Stimulated activated naive CD8-positive, alpha-beta T cell treated with anti-CD3 and anti-CD28 coated beads, Interleukin-15, Interleukin-2, amounts not matched to agents 100 U/mL and 50 U/mL, for 24 hours (primary cell): Measurements from ENCODE around the gene HOXD11.

ENCODE experiments used
- ATAC-seq: fragments of 150-1000 bp; cut with Tn5 transposase; one replicate; pipeline ENCODE4 v1.10.0; 2021
- DNase-seq: peaks from one replicate; pipeline ENCODE4 v3.0.0; 2021

HOXD11 gene

DNA sequence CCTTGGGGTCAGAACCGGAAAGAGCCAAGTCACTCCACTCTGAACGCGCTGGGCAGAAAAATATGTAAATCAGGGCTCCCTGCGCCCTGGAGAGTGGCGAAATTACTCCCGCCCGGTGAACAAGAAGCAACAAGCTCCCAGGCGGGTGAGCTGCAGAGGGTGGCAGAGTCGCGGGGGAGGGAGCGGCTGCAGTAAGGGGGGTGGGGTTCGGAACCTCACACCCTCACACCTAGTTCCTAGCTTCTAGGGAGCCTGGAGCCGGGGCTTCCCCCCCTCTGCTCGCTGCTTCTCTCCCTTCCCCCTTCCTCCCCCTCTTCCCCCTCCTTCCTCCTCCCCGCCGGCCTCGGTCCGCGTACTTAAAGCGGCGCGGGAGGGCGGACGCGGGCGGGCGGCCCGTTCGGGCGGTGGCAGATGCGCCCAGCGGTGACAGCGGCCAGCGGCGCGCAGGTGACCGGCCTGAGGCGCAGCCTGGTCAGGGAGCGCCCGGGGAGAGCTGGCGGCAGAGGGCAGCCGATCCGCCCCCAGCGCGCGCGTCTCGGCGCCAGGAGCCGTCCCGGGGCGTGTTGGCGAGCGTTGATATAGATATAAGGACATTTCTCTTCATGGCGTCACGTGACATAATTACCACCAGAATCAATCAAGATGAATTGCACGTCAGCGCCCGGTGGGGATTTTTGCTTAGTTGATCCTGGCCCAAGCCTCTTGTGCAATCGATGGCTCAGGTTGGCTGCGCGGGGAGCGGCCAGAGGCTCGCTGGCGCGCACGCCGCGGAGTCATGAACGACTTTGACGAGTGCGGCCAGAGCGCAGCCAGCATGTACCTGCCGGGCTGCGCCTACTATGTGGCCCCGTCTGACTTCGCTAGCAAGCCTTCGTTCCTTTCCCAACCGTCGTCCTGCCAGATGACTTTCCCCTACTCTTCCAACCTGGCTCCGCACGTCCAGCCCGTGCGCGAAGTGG is at the start of gene HOXD11:
Gene HOXD11 (plus strand): TSS at position 700 of the 959 bp plus-strand sequence. CDS start 76 bp downstream, at position 776.
- DNase-seq (no peak), ATAC-seq (peak; percentile 27)

DNA sequence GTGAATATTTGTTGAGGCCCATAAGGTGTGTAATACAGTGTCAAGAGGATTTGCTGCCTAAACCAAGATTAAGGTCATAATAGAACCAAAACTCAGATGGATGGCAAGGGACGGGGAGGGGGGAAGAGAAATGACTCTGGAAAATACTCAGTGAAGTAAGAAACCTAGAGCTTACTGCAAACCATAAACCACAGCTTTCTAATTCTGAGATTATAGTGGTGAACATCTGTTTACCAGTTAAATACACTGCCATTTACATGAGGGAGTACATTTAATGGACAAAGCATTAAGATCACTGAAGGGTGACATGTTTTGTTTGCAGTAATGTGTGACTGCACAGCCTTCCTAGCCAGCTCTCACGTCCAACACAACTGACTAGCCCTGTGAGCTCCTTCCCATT is 43.1 kb upstream of the HOXD11 start:
- DNase-seq (no peak), ATAC-seq (no peak)

DNA sequence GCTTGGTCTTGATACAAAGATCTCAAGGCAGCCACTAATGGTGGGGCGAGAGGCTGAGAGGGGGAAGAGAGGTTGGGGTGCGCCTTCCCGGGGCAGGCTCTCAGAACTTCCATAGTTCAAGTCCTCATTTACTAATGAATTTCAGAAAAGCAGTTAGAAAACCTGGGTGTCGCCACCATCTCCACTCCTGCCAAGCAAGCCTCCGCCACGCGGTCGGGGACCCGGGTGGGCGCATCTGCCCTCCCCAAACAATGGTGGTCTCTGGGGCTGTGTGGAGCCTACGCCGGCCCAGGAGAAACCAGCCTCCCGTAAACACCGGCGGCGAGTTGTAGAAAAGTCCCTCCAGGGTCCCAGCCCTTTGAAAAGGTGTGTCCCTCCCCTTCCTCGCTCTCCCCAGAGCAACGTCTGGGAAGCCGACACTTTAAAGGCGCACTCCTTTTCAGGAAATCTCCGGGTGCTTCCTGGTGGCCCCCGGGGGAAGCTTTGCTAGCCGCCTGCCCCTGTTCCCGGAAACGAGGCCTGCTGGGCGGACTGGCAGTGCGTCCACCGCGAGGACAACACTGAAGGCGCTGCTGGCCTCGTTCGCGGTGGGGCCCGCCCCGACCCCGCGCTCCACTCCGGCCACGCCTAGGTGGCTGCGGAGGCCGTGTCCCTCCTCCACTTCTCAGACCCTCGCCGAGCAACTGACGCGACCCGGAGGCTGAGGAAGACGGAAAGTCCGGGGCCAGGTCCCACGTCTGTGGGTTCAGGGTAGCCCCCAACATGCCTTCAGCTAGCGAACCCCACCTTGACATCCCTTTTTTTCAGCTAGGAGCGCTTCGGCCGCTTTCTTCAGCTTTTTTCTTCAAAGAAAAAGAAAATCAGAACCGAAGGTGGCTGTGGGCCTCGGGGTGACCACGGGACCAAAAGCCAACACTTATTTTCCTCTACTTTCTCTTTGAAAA is 40.2 kb upstream of the HOXD11 start:
- DNase-seq = no peak
- no peak for ATAC-seq

DNA sequence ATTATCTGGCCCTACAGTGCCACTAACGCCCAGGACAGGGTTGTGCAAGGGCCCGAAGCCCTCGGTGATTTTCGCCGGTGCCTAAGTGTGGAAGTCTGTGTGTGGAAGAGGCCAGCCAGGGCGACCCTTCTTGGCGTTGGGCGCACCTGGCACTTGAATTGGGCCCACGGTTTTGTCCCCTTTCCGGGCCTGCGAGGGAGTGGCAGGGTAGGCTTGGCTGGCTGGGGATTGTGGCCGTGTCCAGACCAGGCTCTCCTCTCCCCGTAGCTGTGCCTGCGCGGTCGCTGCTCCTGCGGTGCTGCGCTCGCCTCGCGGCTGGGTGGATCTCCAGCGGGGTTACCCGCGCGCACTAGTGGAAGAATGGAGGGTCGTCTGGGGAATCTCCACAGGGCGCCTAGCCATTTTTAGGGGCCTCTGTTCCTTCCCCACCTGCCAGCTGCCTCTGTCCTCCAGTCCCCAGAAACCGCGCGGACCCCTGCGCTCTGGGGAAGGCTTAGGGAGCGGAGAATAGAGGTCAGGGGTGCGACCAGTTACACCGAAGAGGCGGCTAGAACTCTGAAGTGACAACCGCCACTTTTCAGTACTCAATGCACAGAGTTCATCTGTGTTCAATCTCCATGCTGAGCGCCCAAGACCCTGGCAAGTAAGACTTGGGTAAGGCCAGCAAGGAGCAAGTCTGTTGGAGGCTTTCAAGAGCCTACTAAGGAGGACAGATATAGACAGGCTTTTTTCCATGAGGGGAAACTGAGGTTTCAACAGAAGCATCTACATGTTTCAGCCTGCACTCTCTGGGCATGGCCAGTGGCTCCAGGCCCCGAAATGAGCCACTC is 39.3 kb upstream of the HOXD11 start:
- no peak for ATAC-seq
- DNase-seq = no peak

DNA sequence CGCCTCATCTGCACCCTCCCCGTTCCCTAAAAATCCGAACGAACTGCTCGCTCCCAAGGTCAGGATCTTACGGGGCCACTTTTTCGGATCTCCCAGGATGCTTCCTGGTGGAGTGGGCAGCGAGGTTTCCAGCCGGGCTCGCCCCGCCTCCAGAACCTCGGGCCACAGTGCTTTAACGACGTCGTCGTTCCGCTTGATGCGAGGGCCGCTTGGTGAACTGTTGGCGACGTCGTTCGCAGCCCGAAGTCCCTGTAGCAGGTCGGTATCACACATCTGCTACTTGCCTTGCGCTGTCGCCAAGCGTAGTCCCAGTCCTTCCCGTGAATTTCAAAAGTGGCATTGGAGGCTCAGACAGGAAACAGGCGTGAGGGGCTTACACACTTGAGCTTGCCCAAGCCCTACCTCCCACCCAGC is 38.7 kb upstream of the HOXD11 start:
- no peak for DNase-seq
- no peak for ATAC-seq

DNA sequence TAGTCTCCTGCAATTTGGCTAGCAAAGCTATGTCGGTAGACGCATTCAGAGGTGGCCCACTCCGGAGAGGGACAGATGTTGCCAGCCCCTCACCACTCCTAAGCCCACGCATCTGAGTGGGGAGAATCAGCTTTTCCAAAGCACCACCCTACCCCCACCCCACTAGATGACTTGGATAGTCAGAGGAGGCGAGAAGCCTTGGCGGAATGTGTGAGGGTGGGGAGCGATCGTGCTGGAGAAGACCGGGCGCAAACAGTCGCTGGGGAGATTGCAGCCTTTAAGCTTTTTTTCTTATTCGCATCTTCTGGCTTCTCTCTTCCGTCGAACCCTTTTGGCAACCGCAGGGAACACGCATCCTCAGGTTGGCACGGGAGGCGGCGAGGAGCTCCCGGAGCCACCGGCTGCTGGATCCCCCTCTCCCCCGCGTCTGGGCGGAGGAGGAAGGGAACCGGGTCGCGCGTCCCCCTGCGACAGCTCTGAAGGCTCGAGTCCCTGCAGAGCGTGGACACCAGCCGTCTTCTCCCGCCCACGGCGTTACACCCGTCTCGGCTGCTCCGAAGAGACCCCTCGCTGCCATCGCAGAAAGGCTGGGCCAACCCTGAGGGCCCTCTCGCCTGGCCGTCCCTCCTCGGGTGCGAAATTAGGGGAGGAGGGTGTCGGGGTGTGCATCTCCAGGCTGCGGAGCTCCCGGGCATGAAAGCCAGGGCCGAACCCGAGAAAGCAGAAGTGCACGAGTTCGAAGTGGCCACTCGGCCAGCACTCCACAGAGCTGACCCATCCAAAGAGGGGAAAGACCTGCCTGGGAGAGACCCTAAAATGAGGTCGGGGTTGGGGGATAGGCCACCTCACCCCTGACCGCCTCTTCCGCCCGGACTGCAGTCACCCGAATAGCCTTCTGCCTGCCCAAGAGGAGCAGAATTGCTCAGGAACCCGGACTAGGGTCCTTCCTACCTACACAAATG is 35.5 kb upstream of the HOXD11 start:
- ATAC-seq (no peak), DNase-seq (no peak)

DNA sequence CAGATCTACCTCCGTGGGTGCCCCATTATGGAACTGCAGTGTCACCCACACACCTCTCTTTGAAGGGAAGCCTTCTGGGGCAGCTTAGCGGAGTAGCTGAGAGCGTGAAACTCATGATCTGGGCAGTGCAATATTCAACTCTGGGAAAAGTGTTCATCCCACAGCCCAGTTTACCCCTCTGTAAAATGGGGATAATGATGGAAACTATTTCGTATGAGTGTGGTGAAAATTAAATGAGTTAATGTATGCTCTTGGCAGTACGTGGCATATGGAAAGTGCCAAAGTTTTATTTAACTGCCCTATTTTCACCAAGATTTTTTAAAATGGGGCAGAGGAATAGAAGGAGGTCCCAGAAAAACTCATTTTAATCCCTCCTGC is 34.8 kb upstream of the HOXD11 start:
- no peak for ATAC-seq
- DNase-seq = no peak

DNA sequence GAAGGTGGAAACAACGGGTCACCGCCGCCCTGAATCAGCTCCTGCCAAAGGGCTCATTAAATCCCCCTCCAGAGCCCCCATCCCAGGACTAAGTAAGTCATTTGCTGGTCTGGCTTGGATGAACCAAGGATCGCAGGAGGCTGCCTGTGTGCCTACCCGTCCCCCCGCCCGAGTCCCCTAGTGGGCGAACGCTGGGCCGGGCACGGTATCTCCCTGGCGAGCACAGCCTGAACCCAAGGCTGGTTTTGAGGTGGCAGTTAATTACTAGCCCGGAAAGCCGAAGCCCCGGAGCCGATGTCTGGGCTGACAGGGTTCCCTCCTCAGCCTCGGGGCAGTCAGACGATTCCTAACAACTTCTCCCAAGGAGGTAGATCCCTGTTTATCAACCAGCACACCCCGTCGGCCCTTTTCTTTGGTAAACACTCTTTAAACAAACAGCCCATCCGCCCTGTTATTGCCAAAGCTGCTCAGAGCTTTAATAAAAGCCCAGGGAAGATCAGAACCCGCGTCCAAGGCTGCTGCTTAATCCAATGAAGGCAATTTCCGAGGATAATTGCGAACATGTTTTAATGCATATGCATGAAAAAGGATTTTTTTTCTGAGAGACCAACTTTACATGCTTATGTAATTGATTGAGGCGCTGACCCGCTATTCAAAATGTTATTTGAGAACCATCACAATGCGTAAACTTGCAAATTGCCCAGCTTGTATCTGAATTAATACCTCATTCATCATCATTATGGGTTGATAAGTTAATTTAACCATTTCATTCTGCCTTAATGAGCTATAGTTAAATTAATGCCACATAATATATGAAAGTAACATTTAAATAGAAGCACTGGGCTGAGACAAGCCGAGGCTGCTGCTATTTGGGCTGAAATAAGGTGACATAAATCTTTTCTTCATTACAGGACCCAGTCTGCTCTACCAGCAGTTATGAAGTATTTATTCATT is 33.9 kb upstream of the HOXD11 start:
- ATAC-seq (no peak), DNase-seq (no peak)

DNA sequence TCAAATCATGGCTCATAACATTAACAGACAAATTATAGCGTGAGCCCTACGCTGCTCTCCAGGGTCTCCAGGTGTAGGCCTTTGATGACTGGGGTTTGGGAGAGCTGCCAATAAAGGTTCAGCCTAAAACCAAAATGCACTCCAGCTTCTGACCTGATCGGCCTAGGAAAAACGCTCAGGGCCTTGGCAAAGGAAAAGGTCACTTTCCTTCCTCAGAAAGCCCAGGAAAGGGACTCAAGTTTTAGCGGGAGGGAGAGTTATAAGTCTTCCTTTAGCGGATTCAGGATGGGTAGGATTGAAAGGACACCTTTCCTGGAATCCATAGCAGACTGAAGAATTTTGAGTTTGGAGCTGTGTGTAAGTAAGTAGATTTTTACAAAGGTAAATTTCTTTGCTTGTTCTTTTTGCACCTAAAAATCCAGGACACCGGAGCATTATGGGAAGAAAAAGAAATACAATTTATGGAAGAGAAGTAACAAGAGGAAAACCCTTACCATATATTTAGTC is 32.1 kb upstream of the HOXD11 start:
- no peak for DNase-seq
- no peak for ATAC-seq

DNA sequence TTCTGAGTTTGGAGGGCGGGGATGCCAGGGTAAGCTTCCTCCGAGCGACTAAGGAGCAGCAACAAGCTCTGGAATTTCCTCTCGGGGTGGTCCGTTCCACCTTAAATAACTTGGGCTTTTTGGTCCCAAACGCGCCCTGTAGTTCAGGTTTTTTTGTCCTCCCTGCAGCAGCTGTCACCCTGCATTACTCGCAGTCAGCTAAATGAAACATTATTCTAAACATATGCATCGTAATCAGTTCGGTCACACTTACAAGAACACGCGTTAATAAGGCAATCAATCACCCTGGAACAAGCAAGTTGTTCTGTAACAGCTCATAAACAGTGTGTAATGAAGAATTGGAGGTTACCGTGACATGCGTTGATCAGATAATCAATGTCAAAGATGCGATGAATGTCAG is 31.6 kb upstream of the HOXD11 start:
- DNase-seq (no peak), ATAC-seq (no peak)

DNA sequence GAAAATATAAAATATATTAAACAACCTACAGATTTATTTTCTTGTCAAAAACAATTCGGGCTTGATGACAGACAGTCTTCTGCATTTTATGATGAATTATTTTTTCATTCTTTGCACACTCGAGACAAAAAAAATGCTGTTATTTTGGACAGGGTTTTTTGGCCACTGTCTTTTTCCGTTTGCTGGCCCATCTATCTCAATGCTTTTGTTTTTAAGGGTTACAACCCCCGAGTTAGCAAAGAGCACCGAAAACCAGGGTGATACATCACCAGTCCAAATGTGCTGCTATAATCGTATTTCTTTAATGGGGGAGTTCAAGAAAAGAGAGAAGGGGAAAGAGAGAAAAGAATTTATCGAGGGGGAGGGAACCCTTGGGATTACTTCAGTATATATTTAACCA is 31.0 kb upstream of the HOXD11 start:
- no peak for ATAC-seq
- DNase-seq = no peak

DNA sequence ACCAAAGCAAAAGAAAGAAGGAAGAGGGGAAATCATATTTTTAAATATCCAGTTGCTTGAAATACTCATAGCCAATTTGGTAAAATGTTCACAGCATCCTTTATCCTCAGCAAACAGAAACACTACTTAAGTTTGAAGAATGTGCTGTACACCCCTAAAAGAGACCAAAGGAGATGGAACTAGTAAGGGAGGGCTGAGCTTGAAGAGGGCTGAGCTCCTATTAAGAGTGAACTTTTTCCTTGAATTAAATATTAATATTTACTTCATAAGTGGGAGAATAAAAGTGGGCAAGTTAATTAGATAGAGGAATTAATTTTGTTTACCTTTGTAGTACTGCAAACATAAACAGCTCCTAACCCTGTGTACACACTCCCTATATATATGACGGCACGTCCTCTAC is 30.3 kb upstream of the HOXD11 start:
- ATAC-seq (no peak), DNase-seq (no peak)

DNA sequence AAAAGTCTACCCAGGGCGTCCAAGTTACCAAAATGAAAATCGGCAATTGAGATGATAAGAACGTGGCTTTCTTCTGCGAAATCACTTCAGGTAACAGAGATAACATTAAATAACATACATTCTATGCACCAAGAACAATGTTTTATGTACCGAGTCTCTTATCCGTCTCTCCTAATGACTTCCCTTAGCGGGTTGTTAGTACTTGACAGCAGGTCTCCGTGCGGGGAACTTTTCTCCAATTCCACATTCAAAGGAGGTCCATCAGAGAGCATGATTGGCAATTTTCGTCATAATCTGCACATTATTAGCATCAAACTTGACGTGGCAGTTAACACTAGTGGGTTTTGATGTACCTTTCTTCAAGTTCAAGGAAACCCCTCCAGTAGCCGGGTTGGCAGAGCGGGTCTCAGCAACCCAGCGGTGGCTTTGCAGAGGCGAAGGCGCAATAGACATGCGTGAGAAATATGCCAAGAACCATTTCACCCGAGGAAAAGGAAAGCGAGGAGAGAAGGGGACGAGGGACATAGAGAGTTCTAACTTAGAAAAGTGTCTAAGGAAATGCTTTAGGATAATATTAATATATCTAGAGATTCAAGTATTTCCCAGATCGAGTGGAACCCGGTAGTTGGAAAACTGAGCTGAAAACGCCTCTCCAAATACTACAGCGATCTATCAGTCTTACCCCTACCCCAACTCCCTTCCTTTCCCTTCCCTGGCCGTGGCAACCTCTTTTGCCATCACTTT is 28.4 kb upstream of the HOXD11 start:
- DNase-seq = no peak
- ATAC-seq = no peak

DNA sequence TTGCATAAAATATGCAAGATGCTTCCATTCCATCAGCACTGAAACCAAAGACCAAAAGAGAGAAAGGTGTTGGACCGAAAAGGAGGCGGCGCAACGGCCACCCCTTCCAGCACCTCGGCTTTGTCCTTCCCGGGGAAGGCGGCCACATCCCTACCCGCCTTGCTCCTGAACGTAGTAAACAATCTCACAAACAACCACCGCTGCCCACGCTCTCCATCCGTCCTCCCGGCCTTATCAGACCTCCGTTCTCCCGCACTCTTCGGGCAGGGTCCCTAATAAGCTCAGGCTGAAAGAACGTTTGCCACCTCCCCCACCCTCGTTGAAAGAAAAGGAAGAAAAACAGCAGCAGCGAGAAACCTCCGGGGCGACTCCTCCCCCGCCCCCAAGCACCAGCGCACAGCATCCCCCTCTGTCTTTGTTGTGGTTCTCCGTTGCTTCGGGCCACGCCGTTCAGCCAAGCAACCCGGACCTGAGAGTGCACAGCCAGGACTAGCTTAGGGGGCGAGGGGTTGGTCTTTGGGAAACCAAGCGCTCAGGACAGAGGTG is 27.7 kb upstream of the HOXD11 start:
- ATAC-seq = no peak

DNA sequence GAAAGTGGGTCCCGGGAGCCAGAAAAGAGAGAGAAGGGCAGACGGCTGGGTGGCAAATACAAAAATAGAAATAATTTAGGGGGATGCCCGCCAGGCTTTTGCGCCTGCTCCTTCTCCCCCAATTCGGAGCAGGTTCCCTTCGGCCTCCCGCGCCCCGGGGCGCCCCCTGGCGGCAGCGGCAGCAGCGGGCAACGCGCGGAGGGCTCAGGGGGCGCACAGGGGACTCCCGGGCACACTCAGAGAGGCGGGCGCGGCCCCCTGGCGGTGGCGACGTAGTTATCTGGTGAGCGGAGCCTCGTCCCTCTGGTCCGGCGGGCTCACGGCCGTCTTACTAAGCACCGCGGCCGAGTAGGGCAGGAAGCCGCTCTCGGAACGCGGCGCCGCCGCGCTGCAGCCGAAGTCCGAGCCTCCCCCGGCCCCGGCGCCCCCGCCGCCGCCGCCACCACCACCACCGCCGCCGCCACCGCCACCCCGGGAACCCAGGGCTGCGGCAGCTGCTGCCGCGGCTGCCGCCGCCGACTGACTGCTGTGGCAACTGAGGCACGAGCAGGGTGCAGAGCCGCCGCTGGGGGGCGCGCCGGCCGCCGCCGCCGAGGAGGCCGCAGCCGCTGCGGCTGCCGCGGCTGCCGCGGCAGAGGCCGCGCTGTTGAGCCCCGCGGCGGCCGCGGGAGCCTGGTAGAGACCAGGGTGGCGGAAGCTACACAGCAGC is 27.1 kb upstream of the HOXD11 start:
- ATAC-seq (peak; percentile 49), DNase-seq (peak; percentile 54)

More for the DNA sequence above, 27.7 kb upstream of the HOXD11 start:
- DNase-seq = no peak

DNA sequence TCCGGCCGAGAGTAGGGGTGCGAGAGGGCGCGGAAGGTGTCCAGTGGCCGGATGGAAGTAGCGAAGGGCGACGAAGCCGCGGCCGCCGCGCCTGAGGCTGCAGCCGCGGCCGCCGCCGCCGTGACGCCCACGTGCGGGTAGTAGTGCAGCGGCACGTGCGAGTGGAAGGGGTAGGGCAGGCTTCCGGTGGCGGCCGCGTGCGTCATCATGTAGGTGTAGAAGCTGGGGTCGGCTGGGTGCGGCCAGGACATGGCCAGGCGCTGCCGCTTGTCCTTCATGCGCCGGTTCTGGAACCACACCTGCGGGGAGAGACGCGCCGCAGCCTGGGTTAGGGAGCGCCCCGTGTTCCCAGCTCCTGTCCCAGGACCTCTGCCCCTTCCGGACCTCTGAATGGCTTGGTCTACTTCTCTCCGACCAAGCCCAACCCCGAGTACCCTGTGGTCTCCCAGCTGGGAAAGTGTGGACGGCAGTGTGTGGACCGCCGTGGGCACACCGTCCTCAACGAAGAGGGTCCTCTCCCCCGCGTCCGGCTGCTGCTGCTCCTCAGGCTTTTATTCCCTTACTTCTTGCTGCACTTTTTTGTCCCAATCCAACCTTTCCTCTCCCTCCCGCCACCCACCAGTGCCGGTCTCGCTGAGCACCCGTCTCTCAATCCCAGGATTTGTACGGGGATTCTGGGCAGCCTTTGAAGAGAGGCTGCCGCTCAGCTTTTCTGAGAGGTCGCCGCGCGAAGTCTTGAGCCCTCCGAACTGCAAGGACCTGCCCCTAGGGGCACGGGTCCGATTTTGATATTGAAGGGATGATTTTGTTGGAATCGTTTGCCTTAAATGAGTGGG is 26.3 kb upstream of the HOXD11 start:
- DNase-seq = no peak
- ATAC-seq = no peak

DNA sequence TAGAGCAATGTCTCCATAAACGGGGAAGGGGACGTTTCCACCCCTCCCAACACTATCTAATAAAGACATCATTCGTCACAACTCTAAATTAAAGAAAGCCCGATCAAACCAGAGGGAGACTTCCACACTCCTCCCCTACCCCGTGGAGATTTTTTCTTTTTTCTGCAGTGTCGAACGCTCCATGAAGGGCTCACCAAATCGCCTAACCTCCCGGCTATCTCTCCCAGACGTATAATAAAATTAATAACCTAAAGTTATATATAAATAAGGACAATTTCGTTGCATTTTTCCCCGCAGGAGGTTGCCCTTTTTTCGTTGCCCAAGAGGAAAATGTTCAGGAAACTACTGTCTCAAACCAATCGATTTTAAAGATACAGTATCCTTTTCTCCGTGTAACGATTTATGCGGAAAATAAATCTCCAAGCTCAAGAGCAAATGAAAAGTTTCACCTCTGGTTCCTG is 25.7 kb upstream of the HOXD11 start:
- DNase-seq = no peak

More for the DNA sequence above, 25.7 kb upstream of the HOXD11 start:
- ATAC-seq = no peak
